GM12891 (cell line): ENCODE measurements around the gene PLCD1.

Experiments
- PAX5 ChIP-seq: IDR thresholded peaks from 2 replicates; pipeline ENCODE4 v1.6.1; 2011; ENCODE audit warnings: low read length, moderate library complexity, mild to moderate bottlenecking; ENCODE audit not compliant: insufficient read depth, severe bottlenecking
- POLR2A ChIP-seq: IDR thresholded peaks from 2 replicates; pipeline ENCODE4 v1.6.1; 2011; ENCODE audit warnings: low read depth, low read length, control low read depth
- POLR2AphosphoS5 ChIP-seq: IDR thresholded peaks from 2 replicates; pipeline ENCODE4 v1.6.1; 2011; ENCODE audit warnings: low read depth, low read length, control low read depth

DNA sequence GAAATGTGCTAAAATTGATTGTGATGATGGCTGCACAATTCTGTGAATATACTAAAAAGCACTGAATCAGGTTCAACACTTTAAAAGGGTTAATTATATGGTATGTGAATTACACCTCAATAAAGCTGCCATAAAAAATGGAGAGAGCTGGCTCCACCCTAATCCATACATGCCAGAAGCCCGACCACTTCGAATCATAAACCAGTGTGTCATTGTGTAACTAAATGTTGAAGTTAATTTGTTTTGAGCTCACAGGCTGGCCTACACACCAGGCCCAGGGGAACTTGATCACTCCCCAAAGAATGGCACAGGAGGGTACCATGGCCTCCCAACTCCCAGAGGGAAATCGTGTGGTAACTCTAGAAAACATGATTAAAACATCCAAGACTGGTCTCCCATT is 14.0 kb downstream of the PLCD1 start:
- TF ChIP-seq POLR2AphosphoS5, result no peak
- no peak for TF ChIP-seq POLR2A
- TF ChIP-seq PAX5, result no peak
